ENCODE results near the gene PPP1R9A. TPM values are rescaled to one million over a fixed set of nuclear protein-coding genes. Genes with fewer than 3 reads are reported as not detected.

PPP1R9A gene
- total RNA-seq, 2 donors from 2014 or later = 15.1 to 29.4 TPM

DNA sequence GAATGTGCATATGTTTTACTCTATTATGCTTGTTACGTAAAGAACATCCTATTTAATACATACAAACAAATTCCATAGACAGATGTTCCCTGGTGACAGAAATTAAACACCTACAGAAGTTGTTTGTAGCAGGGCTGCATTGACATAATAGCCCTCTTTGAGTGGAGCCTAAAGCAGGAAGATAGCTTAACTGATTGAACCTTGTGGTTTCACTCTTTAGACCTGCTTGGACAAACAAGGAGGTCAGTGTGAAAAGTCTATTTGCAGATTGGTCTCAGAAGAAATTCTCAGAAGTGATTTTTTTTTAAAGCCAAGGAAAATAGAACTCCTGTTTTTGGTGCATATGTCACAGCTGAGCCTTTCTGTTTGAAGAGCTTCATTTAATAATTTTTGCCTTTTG is 121.3 kb downstream of the PPP1R9A start:
- H3K27ac ChIP-seq = no peak overlapping the region
- H3K4me3 ChIP-seq = no peak overlapping the region
- intact Hi-C loops (cut with DNase I) = no loop called here
- no peaks in the 10 kb centered on the region for H3K4me1 ChIP-seq (replicated peaks)
- 93% methylated on average over 1 of the region's 1 CpG for WGBS
- no peak for DNase-seq (ENCODE audit: low spot score)
- no peaks in the 10 kb centered on the region for H3K9me3 ChIP-seq
- H3K27me3 ChIP-seq (replicated peaks; ENCODE audit: insufficient read depth) = no peaks in the 10 kb centered on the region
- H3K36me3 ChIP-seq = no peaks in the 10 kb centered on the region
- no peak for TF ChIP-seq POLR2AphosphoS5 (IDR thresholded peaks at IDR 0.05)
- TF ChIP-seq POLR2A (IDR thresholded peaks at IDR 0.05) = no peak
- TF ChIP-seq, protein P1, sequence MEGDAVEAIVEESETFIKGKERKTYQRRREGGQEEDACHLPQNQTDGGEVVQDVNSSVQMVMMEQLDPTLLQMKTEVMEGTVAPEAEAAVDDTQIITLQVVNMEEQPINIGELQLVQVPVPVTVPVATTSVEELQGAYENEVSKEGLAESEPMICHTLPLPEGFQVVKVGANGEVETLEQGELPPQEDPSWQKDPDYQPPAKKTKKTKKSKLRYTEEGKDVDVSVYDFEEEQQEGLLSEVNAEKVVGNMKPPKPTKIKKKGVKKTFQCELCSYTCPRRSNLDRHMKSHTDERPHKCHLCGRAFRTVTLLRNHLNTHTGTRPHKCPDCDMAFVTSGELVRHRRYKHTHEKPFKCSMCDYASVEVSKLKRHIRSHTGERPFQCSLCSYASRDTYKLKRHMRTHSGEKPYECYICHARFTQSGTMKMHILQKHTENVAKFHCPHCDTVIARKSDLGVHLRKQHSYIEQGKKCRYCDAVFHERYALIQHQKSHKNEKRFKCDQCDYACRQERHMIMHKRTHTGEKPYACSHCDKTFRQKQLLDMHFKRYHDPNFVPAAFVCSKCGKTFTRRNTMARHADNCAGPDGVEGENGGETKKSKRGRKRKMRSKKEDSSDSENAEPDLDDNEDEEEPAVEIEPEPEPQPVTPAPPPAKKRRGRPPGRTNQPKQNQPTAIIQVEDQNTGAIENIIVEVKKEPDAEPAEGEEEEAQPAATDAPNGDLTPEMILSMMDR (IDR thresholded peaks at IDR 0.05) = no peak

DNA sequence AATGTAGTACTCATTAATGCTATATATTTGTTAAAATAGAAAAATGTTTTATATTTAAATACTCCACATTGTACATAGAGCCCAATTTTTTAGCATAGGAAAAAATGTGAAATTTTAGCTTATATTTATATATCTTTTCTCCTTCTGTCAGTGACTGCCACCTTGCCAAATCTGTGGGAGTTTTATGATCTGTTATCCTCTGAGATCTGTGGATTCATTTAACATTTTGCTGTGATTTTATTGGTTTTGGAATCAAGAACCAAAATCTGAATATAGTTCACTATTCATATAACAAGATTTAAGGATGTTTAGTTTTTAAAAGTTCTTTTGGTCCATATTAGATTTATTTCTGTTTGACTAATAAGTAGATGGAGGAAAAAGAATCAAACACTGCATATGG is 127.9 kb downstream of the PPP1R9A start:
- H3K4me1 ChIP-seq (replicated peaks) = no peaks in the 10 kb centered on the region
- H3K27me3 ChIP-seq (replicated peaks; ENCODE audit: insufficient read depth) = no peaks in the 10 kb centered on the region
- no peaks in the 10 kb centered on the region for H3K36me3 ChIP-seq
- intact Hi-C loops (cut with DNase I) = no loop called here
- H3K4me3 ChIP-seq = no peak overlapping the region
- no peaks in the 10 kb centered on the region for H3K9me3 ChIP-seq
- no peak for DNase-seq (ENCODE audit: low spot score)
- no peak overlapping the region for H3K27ac ChIP-seq
- TF ChIP-seq POLR2A (IDR thresholded peaks at IDR 0.05) = no peak
- TF ChIP-seq, protein P1 (IDR thresholded peaks at IDR 0.05) = no peak
- no peak for TF ChIP-seq POLR2AphosphoS5 (IDR thresholded peaks at IDR 0.05)

DNA sequence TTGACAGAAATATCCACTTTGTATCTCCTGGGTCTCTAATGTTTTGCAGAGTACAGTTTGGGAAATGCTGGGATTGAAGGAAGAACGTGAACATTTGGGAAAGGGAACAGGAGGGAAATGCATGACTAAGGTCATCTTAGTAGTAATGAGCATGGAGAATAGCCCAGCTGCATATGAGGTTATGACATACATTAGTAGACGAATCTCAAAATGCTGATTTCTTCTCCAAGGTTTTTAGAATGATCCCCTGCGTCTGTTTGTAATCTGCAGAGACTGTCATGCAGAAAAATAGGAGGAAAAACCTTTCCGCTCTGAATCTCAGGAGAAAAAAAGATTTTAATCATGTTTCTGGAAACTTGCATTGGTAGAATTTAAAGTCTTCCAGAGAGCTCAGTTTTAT is 133.6 kb downstream of the PPP1R9A start:
- Histone ChIP-seq H3K27ac (no peak overlapping the region), H3K36me3 (no peaks in the 10 kb centered on the region), H3K27me3 (replicated peaks; ENCODE audit: insufficient read depth) (no peaks in the 10 kb centered on the region), H3K4me1 (replicated peaks) (no peaks in the 10 kb centered on the region), H3K4me3 (no peak overlapping the region), H3K9me3 (no peaks in the 10 kb centered on the region)
- WGBS = 88% methylated on average over 4 of the region's 4 CpGs
- DNase-seq (ENCODE audit: low spot score) = no peak
- TF ChIP-seq POLR2A (IDR thresholded peaks at IDR 0.05) (no peak), POLR2AphosphoS5 (IDR thresholded peaks at IDR 0.05) (no peak)
- TF ChIP-seq, protein P1 (IDR thresholded peaks at IDR 0.05) = no peak
- intact Hi-C loops (cut with DNase I) = no loop called here

GRCh38 chr7:95045236-95045923 is 138.0 kb downstream of the PPP1R9A start:
- no peaks in the 10 kb centered on the region for H3K4me1 ChIP-seq (replicated peaks)
- no peak overlapping the region for H3K4me3 ChIP-seq
- H3K27ac ChIP-seq = no peak overlapping the region
- TF ChIP-seq, protein P1 (IDR thresholded peaks at IDR 0.05) = no peak
- TF ChIP-seq POLR2AphosphoS5 (IDR thresholded peaks at IDR 0.05) (no peak), POLR2A (IDR thresholded peaks at IDR 0.05) (no peak)
- no peaks in the 10 kb centered on the region for H3K36me3 ChIP-seq
- DNase-seq (ENCODE audit: low spot score) = no peak
- WGBS = 88% methylated on average over 8 of the region's 8 CpGs
- no peaks in the 10 kb centered on the region for H3K9me3 ChIP-seq
- H3K27me3 ChIP-seq (replicated peaks; ENCODE audit: insufficient read depth) = no peaks in the 10 kb centered on the region
- intact Hi-C loops (cut with DNase I) = no loop called here

- no peak overlapping the region for H3K27ac ChIP-seq
- H3K9me3 ChIP-seq = no peaks in the 10 kb centered on the region
- no peaks in the 10 kb centered on the region for H3K27me3 ChIP-seq (replicated peaks; ENCODE audit: insufficient read depth)
- WGBS = 39% methylated on average over 7 of the region's 7 CpGs
- DNase-seq (ENCODE audit: low spot score) = no peak
- TF ChIP-seq POLR2A (IDR thresholded peaks at IDR 0.05) = no peak
- intact Hi-C loops (cut with DNase I) = no loop called here
- H3K36me3 ChIP-seq = no peaks in the 10 kb centered on the region
- no peak overlapping the region for H3K4me3 ChIP-seq
- no peaks in the 10 kb centered on the region for H3K4me1 ChIP-seq (replicated peaks)
Measured at GRCh38 chr7:95046494-95047240, 139.3 kb downstream of the PPP1R9A start.

Data from prostate gland (tissue), 2 donors.